HG03064 (cell line): Measurements from ENCODE around the gene BORCS6.

Experiments used
- ATAC-seq: cut with Tn5 transposase; IDR thresholded peaks from one replicate; pipeline ENCODE4 v1.9.1; 2021; ENCODE audit warnings: low read depth; ENCODE audit not compliant: unreplicated experiment

BORCS6 gene

DNA sequence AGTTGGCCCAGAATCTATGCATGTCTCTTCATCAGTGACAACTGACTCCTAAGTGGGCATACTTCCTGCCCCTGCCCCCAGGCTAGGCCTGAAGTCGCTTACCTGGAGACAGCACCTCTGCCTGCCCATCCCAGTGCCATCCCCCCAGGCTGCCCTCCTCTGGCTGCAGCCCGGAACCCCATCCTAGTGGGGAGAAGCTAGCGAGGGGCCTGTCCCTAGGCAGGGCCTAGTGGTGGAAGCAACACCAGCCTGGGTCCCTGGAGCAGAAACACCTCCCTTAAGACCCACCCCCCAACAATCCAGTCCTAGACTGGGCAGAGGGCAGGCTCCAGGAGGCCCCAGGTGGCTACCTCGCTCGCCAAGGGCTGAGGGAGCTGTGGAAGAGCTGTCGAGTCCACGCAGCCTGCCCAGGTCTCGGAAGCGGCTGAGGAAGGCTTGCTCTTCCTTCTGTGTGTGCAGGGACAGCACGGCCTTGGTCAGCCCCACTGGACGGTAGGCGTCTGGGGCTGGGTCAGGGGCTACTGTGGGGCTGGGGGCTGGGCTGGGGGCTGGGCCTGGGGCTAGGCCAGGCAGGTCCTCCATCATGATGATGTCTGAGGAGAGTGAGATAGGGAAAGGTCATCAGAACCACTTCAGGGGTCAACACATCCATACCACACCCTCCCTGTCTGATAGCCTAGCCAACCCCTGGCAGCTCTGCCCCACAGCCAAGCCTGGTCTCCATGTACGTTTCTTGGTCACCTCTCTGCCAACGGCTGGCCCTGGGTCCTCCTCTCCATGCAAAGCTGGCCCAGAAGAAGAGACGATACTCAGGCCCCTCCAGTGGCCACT lies 45.4 kb downstream of the BORCS6 start:
- ATAC-seq = no peak

- ATAC-seq = no peak
These were observed 46.2 kb downstream of the BORCS6 start for GRCh38 chr17:8143581-8144400.

GRCh38 chr17:8142887-8143580 lies 46.9 kb downstream of the BORCS6 start:
- ATAC-seq = no peak

- no peak for ATAC-seq
These were observed 47.7 kb downstream of the BORCS6 start for GRCh38 chr17:8142158-8142886.

GRCh38 chr17:8141741-8142140 lies 48.2 kb downstream of the BORCS6 start:
- no peak for ATAC-seq

GRCh38 chr17:8141045-8141444 lies 48.9 kb downstream of the BORCS6 start:
- ATAC-seq = no peak

GRCh38 chr17:8140065-8141029 lies 49.6 kb downstream of the BORCS6 start:
- no peak for ATAC-seq

DNA sequence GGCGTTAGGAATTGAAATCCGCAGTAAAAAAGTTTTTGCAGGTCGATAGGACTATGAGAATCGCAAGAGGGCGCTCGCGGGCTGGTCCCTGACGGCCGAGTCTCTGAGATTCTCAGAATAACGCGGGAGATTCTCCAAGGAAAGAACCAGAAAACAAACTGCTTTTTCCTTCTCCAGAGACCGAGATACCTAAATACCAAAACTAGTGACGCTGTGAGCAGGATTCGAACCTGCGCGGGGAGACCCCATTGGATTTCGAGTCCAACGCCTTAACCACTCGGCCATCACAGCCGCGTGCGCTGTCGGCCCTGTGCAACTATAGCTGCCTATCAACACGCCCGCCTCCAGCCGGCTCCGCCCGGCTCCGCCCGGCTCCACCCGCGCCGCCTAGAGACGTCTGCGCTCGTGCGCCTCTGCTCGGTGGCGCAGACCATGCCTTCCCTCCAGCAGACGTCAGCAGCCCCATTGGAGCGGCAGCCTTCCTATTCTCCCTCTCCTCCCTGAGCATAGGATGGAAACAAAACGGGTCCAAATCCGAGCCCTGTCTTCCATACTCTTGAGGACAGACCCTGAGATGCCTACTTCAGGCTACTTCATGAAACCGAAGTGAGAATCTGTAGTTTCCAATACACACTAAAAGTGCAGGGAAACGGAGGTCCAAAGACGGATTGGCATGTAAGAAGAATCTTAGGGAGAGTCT lies 51.2 kb downstream of the BORCS6 start:
- peak; percentile 67 for ATAC-seq

GRCh38 chr17:8138374-8138671 lies 51.7 kb downstream of the BORCS6 start:
- peak; percentile 4 for ATAC-seq
